GM18502 (cell line): ENCODE data around the gene KRT86.
"Not testable (repeated sequence)": the region's sequence is repeated elsewhere in the genome, so short reads cannot be mapped to it uniquely, and the experiment has no call there.

Experiments used
- ATAC-seq: cut with Tn5 transposase; IDR thresholded peaks from one replicate; pipeline ENCODE4 v1.9.1; 2021; ENCODE audit warnings: mild to moderate bottlenecking; ENCODE audit not compliant: unreplicated experiment, poor library complexity

Gene KRT86

DNA sequence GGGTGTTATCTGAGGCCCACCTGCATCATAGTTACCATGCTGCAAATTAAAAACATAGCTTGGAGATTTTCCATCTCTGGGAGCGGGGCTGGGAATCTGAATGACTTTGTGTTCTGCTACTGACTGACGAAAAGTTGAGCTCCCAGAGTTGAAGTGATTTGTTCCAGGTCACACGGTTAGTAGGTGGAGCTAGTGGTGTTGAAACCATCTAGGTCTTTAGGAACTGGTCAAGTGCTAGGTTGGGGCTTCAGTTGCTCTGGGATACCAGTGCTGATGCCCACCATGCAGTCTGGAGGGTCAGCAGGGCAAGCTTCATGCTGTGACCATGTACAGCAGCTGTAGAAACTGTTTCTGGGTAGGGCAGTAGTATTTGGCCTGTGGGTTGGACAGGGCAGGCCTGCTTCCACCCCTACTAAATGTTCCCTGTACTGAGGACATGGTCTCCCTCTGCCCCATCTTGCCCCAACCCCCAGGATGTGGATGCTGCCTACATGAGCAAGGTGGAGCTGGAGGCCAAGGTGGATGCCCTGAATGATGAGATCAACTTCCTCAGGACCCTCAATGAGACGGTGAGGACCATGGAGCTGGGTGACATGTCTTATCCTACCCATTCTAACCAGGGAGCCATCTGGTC lies 36.1 kb upstream of the KRT86 start:
- ATAC-seq, result no peak

- ATAC-seq, result no peak
These were observed 35.4 kb upstream of the KRT86 start for GRCh38 chr12:52238916-52239646.

DNA sequence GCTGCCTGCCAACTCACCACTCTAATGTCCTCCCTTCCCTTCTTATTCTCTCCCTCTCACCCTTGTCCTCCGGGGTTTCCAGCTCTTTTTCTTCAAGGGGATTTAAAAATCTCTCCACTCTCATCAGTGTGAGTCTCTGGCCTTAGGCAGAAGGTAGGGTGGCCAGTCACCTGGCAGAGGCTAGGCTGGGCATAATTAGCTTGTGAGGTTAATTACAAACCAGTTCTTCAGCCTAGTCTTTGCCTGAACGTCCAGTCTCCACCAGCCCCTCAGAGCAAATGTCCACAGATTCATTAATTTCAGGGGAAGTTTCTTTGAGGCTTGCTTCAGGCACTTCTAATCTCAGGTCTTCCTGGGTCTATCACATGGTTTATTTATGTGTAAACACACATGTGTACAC lies 34.7 kb upstream of the KRT86 start:
- ATAC-seq, result no peak

DNA sequence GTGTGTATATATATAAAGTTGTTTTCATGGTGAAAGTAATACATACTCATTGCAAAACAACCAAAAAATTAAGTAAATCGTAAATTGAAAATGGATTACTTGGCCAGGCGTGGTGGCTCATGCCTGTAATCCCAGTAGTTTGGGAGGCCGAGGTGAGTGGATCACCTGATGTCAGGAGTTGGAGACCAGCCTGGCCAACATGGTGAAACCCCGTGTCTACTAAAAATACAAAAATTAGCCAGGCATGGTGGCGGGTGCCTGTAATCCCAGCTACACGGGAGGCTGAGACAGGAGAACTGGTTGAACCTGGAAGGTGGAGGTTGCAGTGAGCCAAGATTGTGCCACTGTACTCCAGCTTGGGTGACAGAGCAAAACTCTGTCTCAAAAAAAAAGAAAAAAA lies 34.2 kb upstream of the KRT86 start:
- ATAC-seq, result not testable (repeated sequence)

GRCh38 chr12:52241205-52241842 lies 33.1 kb upstream of the KRT86 start:
- no peak for ATAC-seq

- ATAC-seq, result no peak
These were observed 31.8 kb upstream of the KRT86 start for GRCh38 chr12:52242442-52243258.

DNA sequence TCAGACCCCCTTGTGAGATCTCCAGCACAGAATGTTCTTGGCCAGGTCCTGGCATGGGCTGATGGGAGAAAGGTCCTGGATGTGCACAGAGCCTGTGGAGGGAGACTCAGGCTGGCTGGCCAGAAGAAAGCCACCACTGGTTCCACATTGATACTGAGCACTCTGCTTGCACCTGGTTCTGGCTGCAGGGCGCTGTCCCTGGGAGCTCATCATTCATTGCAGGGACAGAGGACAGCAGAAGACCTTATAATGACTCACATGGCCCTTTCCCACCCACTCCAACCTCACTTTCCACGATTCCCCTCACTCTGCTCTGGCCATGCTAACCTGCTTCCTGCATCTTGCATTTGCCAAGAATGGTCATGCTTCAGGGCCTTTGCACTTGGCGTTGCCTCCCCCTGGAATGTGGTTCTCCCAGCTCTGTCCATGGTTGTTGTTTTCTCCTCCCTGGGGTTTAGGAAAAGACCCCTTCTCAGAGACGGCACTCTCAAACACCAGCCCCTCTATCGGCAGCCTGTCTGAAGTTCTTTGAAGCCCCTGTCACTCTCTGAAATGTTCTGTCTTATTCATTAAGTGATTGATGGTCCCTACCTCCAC lies 31.1 kb upstream of the KRT86 start:
- no peak for ATAC-seq

DNA sequence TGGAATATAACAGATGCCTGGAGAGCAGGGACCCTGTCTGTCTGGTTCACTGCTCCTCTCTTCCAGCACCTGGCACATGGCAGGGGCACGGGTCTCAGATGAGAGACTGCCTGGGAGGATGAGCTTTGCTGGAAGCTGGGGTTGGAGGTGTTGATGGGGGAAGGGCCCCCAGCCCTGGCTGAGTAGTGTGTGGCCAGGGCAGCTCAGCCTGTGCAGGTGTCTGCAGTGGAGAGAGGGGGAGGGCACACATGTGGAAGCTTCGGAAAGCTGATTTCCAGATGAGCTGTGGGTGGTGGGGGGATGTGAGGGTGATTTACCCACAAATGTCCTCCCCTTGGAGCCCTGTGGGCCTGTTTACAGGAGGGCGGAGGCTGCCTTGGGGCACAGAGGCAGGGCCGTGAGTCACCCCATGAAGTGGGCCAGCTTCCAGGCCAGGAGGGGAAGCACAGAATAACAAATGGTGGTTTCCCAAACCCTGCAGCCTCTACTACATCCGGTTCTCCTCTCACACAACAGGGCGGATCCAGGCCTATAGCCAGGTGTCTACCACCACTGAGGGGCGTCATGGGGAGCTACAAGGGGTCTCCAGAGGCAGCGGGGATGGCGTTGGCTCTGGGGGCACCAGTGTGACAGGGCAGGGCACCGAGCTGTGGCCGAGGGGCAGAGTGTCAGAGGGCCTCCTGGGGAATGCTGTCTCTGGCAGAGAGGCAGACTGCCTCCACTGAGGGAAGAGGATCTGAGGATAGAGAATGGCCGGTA lies 30.4 kb upstream of the KRT86 start:
- peak; percentile 88 for ATAC-seq

DNA sequence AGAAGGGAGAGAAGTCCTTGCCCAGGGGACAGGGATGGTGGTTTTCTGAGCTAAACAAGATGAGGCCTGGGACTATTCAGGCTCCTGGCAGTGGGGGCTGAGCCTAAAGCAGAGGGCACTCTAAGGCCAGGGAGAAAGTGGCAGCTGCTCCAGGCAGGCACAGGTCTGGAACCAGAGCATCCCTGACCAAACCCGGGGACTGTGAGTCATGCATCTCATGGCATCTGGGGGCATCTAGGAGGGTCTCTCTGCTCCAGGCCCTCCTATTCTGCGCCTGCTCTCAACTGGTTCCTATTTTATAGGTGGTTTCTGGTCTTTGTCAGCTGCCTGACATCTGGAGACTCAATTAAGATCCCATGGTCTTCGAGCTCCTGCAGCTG lies 29.8 kb upstream of the KRT86 start:
- no peak for ATAC-seq

GRCh38 chr12:52245259-52245961 lies 29.0 kb upstream of the KRT86 start:
- ATAC-seq, result no peak

DNA sequence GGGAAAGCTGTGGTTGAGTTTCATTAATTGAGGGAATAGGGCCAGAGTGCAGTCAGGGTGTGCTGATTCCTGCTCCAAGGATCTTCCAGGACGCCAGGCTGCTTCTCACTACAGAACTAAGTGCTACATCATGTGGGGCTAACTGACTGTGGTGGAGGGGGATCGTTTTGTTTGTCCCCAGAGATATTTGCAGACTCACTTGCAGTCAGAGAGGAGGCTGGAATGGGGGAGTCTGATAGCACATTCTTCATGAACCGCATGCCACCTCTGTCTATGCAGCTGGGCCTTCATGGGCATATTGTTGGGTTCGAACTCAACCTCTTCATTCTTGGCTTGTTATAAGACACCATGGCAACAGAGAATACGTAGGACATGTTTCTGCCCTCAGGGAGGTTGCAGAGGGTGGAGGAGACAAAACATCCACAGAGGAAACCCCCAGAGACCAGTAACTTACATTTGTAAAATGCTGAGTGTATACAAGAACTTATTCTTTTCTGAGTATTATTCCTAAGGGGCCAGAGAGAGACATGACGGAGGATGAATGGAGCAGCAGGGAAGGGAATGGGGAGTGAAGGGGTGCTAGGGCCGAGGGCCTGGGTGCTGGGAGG lies 28.4 kb upstream of the KRT86 start:
- ATAC-seq, result no peak

GRCh38 chr12:52246720-52247621 lies 27.5 kb upstream of the KRT86 start:
- no peak for ATAC-seq

- ATAC-seq, result no peak
These were observed 26.6 kb upstream of the KRT86 start for GRCh38 chr12:52247622-52248540.

- ATAC-seq, result no peak
These were observed 25.6 kb upstream of the KRT86 start for GRCh38 chr12:52248541-52249461.

DNA sequence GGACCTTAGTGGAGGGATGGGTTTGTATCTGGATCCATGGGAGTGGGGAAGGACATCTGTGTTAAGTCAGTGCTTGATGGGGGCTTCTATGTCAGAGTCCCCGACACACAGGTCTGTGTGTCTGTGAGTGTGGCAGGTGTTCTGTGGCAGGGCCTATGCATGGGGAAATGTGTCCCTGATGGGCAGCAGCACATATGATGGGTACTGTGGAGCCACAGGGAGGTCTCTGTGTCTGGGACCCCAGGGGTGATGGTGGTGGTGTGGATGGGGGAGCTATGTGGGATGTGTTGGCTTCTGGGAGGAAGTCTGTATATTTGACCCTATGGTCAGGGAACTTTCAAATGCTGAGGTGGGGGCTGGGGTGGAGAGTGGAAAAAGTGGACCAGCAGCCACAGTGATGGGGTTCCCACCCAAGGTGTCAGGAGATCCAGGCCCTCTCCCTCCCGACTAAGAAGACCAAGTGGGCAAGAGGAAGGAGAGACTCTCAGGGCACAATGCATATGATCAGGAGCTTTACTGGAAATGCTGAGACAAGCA lies 24.9 kb upstream of the KRT86 start:
- no peak for ATAC-seq
